HL-60/S4 treated with retinoic acid at 250 ng/mL for 4 days and 3 days (cell line): ENCODE data around the gene METTL27.
"Not testable (repeated sequence)": the region's sequence is repeated elsewhere in the genome, so short reads cannot be mapped to it uniquely, and the experiment has no call there.

ENCODE experiments used
- in situ Hi-C: fragments of 300-500 bp; cut with MboI; formaldehyde crosslinking; loops from 2 replicates; pipeline ENCODE4 v1.7.0; 2022; ENCODE audit warnings: low sequenced_read_pairs

Gene METTL27

DNA sequence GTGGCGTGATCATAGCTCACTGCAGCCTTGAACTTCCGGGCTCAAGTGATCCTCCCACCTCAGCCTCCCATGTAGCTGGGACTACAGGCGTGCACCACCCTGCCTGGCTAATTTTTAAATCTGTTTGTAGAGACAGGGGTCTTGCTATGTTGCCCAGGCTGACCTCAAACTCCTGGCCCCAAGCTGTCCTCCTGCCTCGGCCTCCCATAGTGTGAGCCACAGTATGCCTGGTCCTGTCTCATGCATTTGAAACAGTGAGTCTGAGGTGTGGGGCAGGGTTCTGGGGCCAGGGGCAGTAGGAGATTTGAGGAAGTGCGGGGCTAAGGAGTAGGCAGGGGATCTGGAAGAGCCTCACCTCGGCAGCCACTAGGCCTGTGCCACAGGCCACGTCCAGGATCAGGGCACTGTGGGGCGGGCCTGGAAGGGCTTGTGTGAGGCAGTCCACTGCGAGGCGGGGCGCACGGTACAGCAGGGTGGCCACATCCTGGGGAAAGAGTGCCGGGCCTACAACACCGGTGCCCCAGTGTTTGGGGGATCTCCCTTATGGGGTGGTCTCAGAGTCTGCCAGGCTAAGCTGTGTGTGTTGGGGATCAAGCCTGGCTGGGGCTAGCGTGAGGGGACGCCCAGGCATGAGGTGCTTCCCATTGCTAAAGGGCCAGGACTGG, 1.5 kb downstream of the METTL27 start:
- in situ Hi-C loops, result no loop called here

- in situ Hi-C loops, result no loop called here
Measured at GRCh38 chr7:73839743-73840714, 2.3 kb downstream of the METTL27 start.

GRCh38 chr7:73839290-73839689, 3.0 kb downstream of the METTL27 start:
- in situ Hi-C loops, result no loop called here

- in situ Hi-C loops, result no loop called here
Measured at GRCh38 chr7:73838642-73839041, 3.7 kb downstream of the METTL27 start.

- in situ Hi-C loops, result not testable (repeated sequence)
Measured at GRCh38 chr7:73837167-73837566, 5.1 kb downstream of the METTL27 start.

GRCh38 chr7:73834626-73835191, 7.6 kb downstream of the METTL27 start:
- in situ Hi-C loops, result no loop called here

- in situ Hi-C loops, result no loop called here
Measured at GRCh38 chr7:73833251-73833919, 8.9 kb downstream of the METTL27 start.

DNA sequence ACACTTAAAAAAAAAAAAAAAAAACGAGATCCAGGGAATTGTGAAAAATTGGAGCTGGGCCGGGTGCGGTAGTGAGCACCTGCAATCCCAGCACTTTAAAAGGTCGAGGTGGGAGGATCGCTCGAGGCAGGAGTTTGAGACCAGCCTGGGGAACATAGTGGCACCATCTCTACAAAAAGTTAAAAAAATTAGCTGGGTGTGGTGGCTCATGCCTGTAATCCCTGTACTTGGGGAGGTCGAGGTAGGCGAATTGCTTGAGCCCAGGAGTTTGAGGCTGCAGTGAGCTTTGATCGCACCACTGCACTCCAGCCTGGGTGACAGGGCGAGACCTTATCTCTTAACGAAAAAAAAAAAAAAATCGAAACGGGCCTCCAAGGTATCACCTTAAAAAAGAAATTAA, 9.5 kb downstream of the METTL27 start:
- in situ Hi-C loops, result no loop called here

DNA sequence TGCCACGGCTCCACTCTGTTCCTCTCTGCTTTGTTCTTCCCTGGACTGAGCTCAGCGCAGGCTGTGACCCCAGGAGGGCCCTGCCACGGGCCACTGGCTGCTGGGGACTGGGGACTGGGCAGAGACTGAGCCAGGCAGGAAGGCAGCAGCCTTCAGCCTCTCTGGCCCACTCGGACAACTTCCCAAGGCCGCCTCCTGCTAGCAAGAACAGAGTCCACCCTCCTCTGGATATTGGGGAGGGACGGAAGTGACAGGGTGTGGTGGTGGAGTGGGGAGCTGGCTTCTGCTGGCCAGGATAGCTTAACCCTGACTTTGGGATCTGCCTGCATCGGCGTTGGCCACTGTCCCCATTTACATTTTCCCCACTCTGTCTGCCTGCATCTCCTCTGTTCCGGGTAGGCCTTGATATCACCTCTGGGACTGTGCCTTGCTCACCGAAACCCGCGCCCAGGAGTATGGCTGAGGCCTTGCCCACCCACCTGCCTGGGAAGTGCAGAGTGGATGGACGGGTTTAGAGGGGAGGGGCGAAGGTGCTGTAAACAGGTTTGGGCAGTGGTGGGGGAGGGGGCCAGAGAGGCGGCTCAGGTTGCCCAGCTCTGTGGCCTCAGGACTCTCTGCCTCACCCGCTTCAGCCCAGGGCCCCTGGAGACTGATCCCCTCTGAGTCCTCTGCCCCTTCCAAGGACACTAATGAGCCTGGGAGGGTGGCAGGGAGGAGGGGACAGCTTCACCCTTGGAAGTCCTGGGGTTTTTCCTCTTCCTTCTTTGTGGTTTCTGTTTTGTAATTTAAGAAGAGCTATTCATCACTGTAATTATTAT, 10.3 kb downstream of the METTL27 start:
- in situ Hi-C loops, result no loop called here

- in situ Hi-C loops, result no loop called here
Measured at GRCh38 chr7:73831584-73831833, 10.8 kb downstream of the METTL27 start.

GRCh38 chr7:73830681-73831583, 11.4 kb downstream of the METTL27 start, which contains the start of gene CLDN4:
Gene CLDN4 (plus strand): TSS chr7:73830996. CDS start chr7:73831202, 206 bp downstream.
- in situ Hi-C loops, result no loop called here

GRCh38 chr7:73829921-73830680, 12.2 kb downstream of the METTL27 start:
- in situ Hi-C loops, result no loop called here

DNA sequence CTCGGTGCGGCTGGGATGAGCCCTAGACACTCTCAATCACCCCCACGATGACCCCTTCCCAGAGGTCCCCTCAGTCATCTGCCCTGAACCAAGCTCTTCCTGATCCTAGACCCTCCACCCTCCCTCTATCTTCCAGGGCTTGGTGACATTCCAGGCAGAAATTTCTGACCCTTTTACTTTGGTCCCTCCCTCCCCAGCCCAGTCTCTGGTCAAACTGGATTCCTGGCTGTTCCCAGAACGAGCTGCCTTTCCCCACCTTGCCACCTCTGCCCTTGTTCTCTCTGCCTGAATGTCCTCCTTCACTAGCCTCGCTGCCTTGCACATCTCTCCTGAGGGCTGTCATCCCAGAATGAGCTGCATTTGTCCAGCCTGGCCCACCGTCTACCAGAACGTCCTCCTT, 12.8 kb downstream of the METTL27 start:
- in situ Hi-C loops, result no loop called here

- in situ Hi-C loops, result no loop called here
Measured at GRCh38 chr7:73828972-73829371, 13.3 kb downstream of the METTL27 start.

DNA sequence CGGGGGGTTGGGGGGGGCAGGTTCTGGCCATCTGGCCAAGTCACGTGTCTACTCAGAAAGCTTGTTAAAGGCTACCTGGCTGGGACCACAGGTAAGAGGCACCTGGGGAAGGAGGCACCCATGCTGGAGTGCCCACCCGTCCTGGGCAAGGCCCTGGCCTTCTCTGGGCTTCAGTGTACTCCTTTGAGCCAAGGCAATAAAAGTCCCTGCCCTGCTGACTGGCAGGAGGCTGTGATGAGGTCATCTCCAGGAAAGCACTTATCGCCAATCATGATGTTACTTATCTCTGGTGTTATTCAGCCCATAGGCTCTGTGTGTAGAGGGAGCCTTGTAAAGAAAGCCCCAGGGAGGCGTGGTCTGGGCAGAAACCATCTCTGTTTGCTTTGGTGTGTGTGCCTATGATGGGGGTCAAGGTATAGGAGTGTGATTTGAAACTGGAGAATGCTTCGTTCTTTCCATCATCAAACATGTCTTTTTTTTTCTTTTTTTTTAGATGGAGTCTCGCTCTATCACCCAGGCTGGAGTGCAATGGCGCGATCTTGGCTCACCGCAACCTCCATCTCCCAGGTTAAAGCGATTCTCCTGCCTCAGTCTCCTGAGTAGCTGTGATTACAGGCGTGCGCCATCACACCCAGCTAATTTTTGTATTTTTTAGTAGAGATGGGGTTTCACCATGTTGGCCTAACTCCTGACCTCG, 14.1 kb downstream of the METTL27 start:
- in situ Hi-C loops, result no loop called here

- in situ Hi-C loops, result no loop called here
Measured at GRCh38 chr7:73827567-73828106, 14.7 kb downstream of the METTL27 start.

DNA sequence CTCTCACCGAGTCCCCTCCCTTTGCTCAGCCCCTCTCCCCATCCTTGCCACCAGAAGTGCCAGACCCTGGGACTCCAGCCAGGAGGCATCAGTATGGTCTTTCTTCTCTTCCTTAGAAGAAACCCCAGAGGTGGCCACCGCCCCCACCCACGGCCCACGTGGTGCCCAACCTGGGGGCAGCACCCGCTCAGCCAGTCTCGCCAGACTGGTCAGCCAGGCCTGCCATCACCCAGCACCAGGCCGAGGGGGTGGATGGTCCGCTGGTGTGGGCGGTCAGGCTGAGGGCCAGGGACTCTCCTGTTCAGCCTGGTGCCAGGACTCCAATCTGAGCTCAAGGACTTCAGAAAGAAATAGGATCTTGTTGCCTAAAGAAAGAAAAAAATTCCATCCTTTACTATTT, 17.3 kb downstream of the METTL27 start:
- in situ Hi-C loops, result no loop called here
